Activated CD4-positive, alpha-beta T cell treated with anti-CD3 and anti-CD28 coated beads for 36 hours (primary cell): ENCODE data around the gene ABL1. TPM values are rescaled to one million over a fixed set of nuclear protein-coding genes. Genes with fewer than 3 reads are reported as not detected.
"Not testable (repeated sequence)": the region's sequence is repeated elsewhere in the genome, so short reads cannot be mapped to it uniquely, and the experiment has no call there.

Experiments
- ATAC-seq: fragments of 200-7000 bp; cut with Tn5 transposase; one replicate; pipeline ENCODE4 v1.10.0; 2021; ENCODE audit warnings: mild to moderate bottlenecking, moderate library complexity
- CTCF ChIA-PET: fragments of 350-600 bp; sonication (Branson Sonifier 250); formaldehyde crosslinking; loops from one replicate; lab custom pipeline; 2021; ENCODE audit warnings: antibody characterized with exemption; lab: Charles Lee
- POLR2A ChIA-PET: fragments of 350-600 bp; sonication (Branson Sonifier 250); formaldehyde crosslinking; loops from one replicate; lab custom pipeline; 2021; ENCODE audit warnings: antibody characterized with exemption, inconsistent platforms; lab: Charles Lee
- DNase-seq: peaks from one replicate; pipeline ENCODE4 v3.0.0-alpha.2; 2020
- H3K27ac Mint-ChIP-seq: one replicate; pipeline ENCODE4 v1.8.0; 2021; ENCODE audit warnings: mixed read lengths
- H3K27me3 Mint-ChIP-seq: one replicate; pipeline ENCODE4 v1.8.0; 2021; ENCODE audit warnings: mixed read lengths
- H3K36me3 Mint-ChIP-seq: one replicate; pipeline ENCODE4 v1.8.0; 2021; ENCODE audit warnings: low read depth, mixed read lengths
- H3K4me1 Mint-ChIP-seq: one replicate; pipeline ENCODE4 v1.8.0; 2021; ENCODE audit warnings: mixed read lengths
- H3K4me3 Mint-ChIP-seq: one replicate; pipeline ENCODE4 v1.8.0; 2021; ENCODE audit warnings: mild to moderate bottlenecking, moderate library complexity, mixed read lengths
- H3K9me3 Mint-ChIP-seq: one replicate; pipeline ENCODE4 v1.8.0; 2021; ENCODE audit warnings: low read depth, mixed read lengths
- intact Hi-C, 2 experiments: fragments of 100-400 bp; cut with DNase I in 1 of 2; cut with micrococcal nuclease in 1 of 2; formaldehyde crosslinking; loops; one replicate each; pipeline versions ENCODE4 v1.14.2 to v1.15.1; 2022 to 2024; cut with DNase I, micrococcal nuclease
- total RNA-seq, 2 experiments: library from RNA; stranded (reverse); gene quantifications; one replicate each; pipeline ENCODE4 v1.2.3, GENCODE V29; 2021

ABL1 gene
- 10 to 100 TPM; 31.8 to 32.3 TPM for total RNA-seq

DNA sequence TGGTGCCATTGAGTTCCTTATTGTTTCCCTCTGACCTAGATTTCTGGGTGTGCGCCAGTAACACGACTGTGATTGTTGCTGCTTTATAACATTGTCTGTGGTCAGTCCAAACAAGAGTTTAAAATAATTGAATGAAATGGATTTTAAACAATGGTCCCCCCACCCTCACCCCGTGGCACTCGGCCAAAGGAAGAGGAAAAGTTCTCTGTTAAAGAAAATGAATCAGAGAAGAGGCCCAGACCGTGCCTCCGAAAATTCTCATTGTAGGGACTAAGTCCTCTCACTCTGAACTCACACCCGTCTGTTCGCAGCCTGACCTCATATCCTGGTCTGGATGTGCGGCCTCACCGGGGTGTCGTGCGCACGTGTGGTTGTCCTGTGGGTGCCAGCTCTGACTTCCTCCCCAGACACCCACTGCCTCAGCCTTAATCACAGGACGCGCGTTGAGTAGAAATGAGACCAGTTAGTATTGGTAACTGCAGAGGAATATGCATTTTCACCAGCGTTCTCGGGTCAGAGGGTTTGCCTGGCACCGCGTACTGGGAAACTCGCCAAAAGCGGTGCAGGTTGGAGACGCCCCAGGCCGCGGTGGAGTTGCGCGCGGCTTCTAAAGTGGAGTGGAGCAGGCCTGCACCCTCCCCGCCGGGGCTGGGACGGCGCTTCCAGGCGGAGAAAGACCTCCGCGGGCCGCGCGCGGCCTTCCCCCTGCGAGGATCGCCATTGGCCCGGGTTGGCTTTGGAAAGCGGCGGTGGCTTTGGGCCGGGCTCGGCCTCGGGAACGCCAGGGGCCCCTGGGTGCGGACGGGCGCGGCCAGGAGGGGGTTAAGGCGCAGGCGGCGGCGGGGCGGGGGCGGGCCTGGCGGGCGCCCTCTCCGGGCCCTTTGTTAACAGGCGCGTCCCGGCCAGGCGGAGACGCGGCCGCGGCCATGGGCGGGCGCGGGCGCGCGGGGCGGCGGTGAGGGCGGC, at the start of gene ABL1:
ABL1 (plus strand) TSS at position 884 of the 966 bp plus-strand sequence. CDS start 193 bp downstream, outside the sequence.
- peak; percentile 91 for ATAC-seq
- H3K4me1 Mint-ChIP-seq, result peaks cover 33% of the 10 kb centered on the region
- peak; percentile 87 for DNase-seq
- ChIA-PET CTCF (interaction anchor here (0.6 kb wide), 1 partner anchor 124 kb away, joined by 3 read pairs; no protein-coding TSS in a partner anchor), POLR2A (interaction anchor here (1.0 to 1.1 kb wide), 2 partner anchors 24 to 141 kb away, joined by 3 to 4 read pairs; partner anchors contain the start of gene EXOSC2)
- peak within 1 kb of the TSS; percentile 98 for H3K4me3 Mint-ChIP-seq
- no peaks in the 10 kb centered on the region for H3K27me3 Mint-ChIP-seq
- intact Hi-C loops, result loop anchor here (1.0 to 10.0 kb wide), 5 partner anchors 20 to 870 kb away; no protein-coding TSS in a partner anchor
- no peaks in the 10 kb centered on the region for H3K9me3 Mint-ChIP-seq
- peaks cover 7% of the 10 kb centered on the region for H3K36me3 Mint-ChIP-seq
- peak within 1 kb of the TSS; percentile 97 for H3K27ac Mint-ChIP-seq

DNA sequence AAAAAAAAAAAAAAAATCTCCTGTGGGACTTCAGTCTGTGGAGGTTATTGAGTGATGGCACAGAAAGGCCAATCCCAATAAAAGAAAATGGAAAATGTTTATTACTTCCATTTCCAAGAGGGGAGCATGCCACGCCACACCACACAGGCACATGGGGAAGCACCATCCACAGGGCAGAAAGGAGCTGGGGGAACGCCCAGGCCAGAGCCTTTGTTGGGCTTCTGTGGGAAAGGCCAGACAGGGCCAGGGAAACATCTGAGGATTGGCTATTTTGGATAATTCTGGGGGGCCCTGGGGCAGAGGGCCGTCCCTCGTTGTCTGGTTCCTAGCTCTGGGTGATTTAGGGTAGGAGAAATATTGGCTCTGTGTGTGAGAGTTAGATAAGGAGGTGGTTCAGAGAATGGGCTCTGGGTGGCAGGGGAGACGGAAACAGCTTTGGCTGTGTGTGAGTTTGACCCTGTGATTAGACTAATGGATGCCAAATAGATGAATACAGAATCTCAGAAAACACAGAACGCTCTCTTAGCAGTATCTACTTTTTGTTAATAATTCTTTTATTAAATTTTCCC, 49.0 kb upstream of the ABL1 start:
- H3K36me3 Mint-ChIP-seq, result peaks cover 18% of the 10 kb centered on the region
- no peaks in the 10 kb centered on the region for H3K27me3 Mint-ChIP-seq
- ATAC-seq (no peak), DNase-seq (no peak)
- H3K4me1 Mint-ChIP-seq, result no peaks in the 10 kb centered on the region
- ChIA-PET CTCF (interaction anchor here (1.1 to 1.3 kb wide), 2 partner anchors 15 to 85 kb away, joined by 3 read pairs; no protein-coding TSS in a partner anchor), POLR2A (no interaction called here)
- intact Hi-C loops, result no loop called here
- no peak overlapping the region for H3K27ac Mint-ChIP-seq
- H3K9me3 Mint-ChIP-seq, result peaks cover 6% of the 10 kb centered on the region
- no peak overlapping the region for H3K4me3 Mint-ChIP-seq

DNA sequence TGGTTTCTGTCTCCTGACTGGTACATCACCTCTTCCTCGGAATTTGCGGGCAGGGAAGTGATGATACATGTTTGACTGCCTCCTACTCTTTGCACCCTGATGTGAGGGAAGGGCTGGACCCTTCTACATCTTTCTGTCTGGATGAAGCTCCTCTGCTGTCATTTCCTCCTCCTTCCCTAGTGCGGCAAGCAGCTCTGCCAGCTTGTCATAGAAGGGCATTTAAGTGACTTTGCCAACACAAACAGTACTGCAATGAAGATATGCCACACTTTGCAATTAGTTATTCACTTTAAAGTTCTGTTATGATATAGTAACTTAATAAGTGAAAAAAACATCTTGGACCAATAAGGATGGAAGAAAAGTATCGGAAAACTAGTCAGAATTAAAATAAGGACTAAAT, 48.5 kb upstream of the ABL1 start:
- intact Hi-C loops, result no loop called here
- no peak for DNase-seq

DNA sequence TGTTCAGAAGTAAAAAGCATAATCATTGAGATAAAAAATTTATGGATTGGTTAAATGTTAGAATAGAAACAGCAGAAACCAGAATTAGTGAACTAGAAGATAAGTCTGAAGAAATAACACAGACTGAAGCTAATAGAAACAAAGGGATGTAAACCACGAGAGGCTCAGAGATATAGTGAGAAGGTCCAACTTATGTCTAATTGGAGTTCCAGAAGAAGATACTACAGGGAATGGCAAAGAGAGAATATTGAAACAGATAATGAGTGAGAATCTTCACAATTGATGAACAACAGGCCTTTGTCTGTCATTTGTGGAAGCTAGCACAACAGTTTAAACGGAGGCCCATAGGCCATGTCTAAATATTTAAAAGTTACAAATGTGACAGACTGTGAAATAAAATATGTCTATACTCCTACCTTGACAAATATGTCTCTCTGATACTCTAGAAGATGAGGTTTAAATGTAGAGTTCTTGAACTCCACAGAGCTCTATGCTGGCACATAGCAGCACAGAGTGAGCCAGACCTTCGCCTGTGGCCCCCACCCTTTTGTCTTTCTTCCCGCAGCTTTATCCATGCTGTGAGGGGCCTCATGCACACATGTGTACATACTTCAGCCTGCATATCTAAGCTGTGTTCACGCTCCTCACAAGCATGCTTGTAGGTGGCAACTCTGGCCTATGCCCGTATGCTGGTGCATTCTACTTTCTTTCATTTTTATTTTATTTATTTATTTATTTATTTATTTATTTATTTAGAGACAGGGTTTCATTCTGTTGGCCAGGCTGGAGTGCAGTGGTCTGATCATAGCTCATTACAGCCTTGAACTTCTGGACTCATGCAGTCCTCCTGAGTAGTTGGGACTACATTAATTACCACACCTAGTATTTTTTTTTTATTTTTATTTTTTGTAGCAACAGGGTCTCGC, 45.0 kb upstream of the ABL1 start:
- peaks cover 6% of the 10 kb centered on the region for H3K9me3 Mint-ChIP-seq
- POLR2A ChIA-PET, result no interaction called here
- no peaks in the 10 kb centered on the region for H3K4me1 Mint-ChIP-seq
- CTCF ChIA-PET, result interaction anchor here (0.8 to 1.2 kb wide), 2 partner anchors 9 to 20 kb away, joined by 3 read pairs; no protein-coding TSS in a partner anchor
- H3K36me3 Mint-ChIP-seq, result peaks cover 18% of the 10 kb centered on the region
- no peak overlapping the region for H3K27ac Mint-ChIP-seq
- intact Hi-C loops, result no loop called here
- no peaks in the 10 kb centered on the region for H3K27me3 Mint-ChIP-seq
- DNase-seq (no peak), ATAC-seq (no peak)
- H3K4me3 Mint-ChIP-seq, result no peak overlapping the region

More for the DNA sequence above, 48.5 kb upstream of the ABL1 start:
- Mint-ChIP-seq H3K4me3 (no peak overlapping the region), H3K27ac (no peak overlapping the region), H3K36me3 (peaks cover 18% of the 10 kb centered on the region), H3K27me3 (no peaks in the 10 kb centered on the region), H3K9me3 (peaks cover 6% of the 10 kb centered on the region), H3K4me1 (no peaks in the 10 kb centered on the region)
- ATAC-seq, result no peak
- ChIA-PET POLR2A (no interaction called here), CTCF (interaction anchor here (1.3 kb wide), 1 partner anchor 86 kb away, joined by 3 read pairs; no protein-coding TSS in a partner anchor)

DNA sequence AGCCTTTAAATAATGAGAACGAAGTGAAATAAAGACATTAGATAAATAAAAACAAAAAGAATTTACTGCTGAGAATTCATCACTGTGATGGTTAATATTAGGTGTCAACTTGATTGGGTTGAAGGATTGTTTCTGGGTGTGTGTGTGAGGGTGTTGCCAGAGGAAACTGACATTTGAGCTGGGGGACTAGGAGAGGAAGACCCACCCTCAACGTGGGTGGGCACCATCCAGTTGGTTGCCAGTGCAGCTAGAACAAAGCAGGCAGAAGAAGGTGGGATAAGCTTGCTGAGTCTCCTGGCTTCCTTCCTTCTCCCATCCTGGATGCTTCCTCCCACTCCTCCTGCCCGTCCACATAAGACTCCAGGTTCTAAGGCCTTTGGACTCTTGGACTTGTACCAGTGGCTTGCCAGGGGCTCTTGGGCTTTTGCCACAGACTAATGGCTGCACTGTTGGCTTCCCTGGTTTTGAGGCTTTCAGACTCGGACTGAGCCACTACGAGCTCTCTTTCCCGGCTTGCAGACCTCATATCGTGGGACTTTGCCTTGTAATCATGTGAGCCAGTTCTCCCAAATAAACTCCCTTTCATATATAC, 43.7 kb upstream of the ABL1 start:
- no peaks in the 10 kb centered on the region for H3K27me3 Mint-ChIP-seq
- CTCF ChIA-PET, result interaction anchor here (0.9 kb wide), 1 partner anchor 60 kb away, joined by 3 read pairs; no protein-coding TSS in a partner anchor
- ATAC-seq (no peak), DNase-seq (no peak)
- intact Hi-C loops, result no loop called here
- no peak overlapping the region for H3K4me3 Mint-ChIP-seq
- no peaks in the 10 kb centered on the region for H3K4me1 Mint-ChIP-seq
- POLR2A ChIA-PET, result no interaction called here
- H3K36me3 Mint-ChIP-seq, result peaks cover 18% of the 10 kb centered on the region
- H3K9me3 Mint-ChIP-seq, result peaks cover 6% of the 10 kb centered on the region
- H3K27ac Mint-ChIP-seq, result no peak overlapping the region

DNA sequence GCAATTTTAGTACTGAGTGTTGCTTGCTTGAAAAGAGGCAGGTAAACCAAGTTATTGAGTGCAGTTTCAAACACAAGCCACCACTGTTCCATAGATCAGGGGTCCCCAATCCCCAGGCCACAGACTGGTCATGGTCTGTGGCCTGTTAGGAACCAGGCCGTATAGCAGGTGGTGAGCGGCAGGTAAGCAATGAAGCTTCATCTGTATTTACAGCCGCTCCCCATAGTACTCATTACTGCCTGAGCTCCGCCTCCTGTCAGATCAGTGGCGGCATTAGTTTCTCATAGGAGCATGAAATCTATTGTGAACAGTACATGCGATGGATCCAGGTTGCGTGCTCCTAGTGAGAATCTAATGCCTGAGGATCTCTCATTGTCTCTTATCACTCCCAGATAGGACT, 41.5 kb upstream of the ABL1 start:
- H3K9me3 Mint-ChIP-seq, result peaks cover 6% of the 10 kb centered on the region
- ATAC-seq, result no peak
- no peak for DNase-seq
- intact Hi-C loops, result no loop called here
- peaks cover 7% of the 10 kb centered on the region for H3K36me3 Mint-ChIP-seq
- CTCF ChIA-PET, result no interaction called here
- H3K4me1 Mint-ChIP-seq, result no peaks in the 10 kb centered on the region
- no peak overlapping the region for H3K4me3 Mint-ChIP-seq
- no peak overlapping the region for H3K27ac Mint-ChIP-seq
- H3K27me3 Mint-ChIP-seq, result no peaks in the 10 kb centered on the region
- POLR2A ChIA-PET, result no interaction called here

DNA sequence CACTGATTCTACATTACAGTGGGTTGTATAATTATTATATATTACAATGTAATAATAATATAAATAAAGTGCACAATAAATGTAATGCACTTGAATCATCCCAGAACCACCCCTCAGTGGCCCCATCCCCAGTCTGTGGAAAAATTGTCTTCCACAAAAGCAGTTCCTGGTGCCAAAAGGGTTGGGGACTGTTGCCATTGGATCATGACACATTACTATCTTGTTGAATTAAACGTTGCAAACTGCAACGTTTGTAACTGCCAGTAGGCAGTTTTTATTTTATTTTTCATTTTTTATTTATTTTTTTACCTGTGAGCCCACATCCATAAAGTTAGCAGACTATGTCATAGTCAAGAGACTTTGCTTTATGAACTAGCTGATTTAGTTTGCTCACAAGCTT, 41.0 kb upstream of the ABL1 start:
- H3K4me3 Mint-ChIP-seq, H3K4me1 Mint-ChIP-seq, intact Hi-C loops, H3K27me3 Mint-ChIP-seq, H3K27ac Mint-ChIP-seq, H3K36me3 Mint-ChIP-seq, H3K9me3 Mint-ChIP-seq, ATAC-seq, DNase-seq: not testable (repeated sequence)
- CTCF ChIA-PET, result interaction anchor here (0.7 kb wide), 1 partner anchor 22 kb away, joined by 3 read pairs; no protein-coding TSS in a partner anchor
- POLR2A ChIA-PET, result interaction anchor here (0.6 kb wide), 1 partner anchor 20 kb away, joined by 8 read pairs; no protein-coding TSS in a partner anchor

DNA sequence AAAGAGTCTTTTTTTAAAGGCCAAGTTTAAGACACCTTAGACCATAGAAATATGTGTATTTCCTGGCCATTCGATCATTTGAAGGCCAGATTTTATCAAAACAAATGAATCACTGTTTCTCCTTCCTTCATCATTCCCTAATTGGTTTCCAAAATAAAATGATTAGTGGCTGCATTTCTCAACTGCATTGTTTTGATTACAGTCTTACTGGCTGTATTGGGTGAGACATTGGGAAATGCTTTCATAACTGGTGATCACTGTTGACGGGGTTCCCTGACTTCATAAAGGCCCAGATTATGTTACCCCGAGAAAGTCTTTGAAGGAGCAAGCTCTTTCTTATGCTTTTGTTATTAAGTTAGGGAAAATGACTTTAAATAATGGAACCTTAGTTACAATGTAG, 40.6 kb upstream of the ABL1 start:
- H3K4me1 Mint-ChIP-seq, DNase-seq, H3K36me3 Mint-ChIP-seq, H3K27me3 Mint-ChIP-seq, H3K9me3 Mint-ChIP-seq, H3K27ac Mint-ChIP-seq, H3K4me3 Mint-ChIP-seq, ATAC-seq, intact Hi-C loops: not testable (repeated sequence)
- ChIA-PET POLR2A (interaction anchor here (0.6 kb wide), 1 partner anchor 20 kb away, joined by 8 read pairs; no protein-coding TSS in a partner anchor), CTCF (interaction anchor here (0.7 to 1.5 kb wide), 2 partner anchors 23 to 93 kb away, joined by 3 to 4 read pairs; no protein-coding TSS in a partner anchor)

DNA sequence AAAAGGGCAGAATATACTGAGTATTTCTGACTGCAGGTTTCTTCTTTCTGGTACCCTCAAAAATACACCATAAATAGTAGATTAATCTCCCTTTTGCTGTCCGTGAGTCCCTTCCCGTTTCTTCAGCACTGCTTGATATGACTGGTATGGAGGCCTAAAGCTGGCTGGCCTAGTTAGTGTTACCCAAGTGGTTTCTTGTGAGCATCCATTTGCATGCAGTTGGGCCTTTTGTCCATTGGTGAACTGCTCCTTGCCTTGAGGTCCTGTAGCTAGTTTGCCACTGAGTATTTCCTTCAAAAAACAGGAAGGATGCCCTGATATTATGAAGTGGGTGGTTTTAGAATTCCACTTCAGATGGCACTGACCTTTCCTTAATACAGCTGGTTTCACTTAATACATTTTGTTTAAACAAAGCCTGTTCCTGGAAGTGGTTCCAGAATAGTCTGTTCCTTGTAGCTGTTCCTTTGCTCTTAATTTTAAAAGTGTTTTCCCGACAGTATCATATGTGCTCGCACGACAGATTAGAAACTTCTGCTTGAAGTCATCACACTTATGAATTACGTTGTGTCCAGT, 40.0 kb upstream of the ABL1 start:
- CTCF ChIA-PET, result interaction anchor here (1.1 to 1.5 kb wide), 2 partner anchors 27 to 94 kb away, joined by 3 to 4 read pairs; no protein-coding TSS in a partner anchor
- no peak overlapping the region for H3K4me3 Mint-ChIP-seq

DNA sequence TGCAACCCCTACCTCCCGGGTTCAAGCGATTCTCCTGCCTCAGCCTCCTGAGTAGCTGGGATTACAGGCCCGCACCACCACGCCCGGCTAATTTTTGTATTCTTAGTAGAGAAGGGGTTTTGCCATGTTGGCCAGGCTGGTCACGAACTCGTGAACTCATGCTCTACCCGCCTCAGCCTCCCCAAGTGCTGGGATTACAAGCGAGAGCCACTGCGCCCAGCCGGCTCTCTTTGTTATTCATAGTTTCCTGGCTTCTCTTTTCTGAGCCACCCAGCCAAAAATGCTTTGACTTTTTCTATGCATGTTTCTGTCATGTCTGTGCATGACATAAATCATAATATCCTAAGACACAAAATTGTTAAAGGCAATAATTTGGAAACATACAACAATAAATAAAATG, 31.9 kb upstream of the ABL1 start:
- H3K9me3 Mint-ChIP-seq, H3K27me3 Mint-ChIP-seq, intact Hi-C loops, H3K4me1 Mint-ChIP-seq, H3K4me3 Mint-ChIP-seq, H3K27ac Mint-ChIP-seq, ATAC-seq, CTCF ChIA-PET, DNase-seq, POLR2A ChIA-PET, H3K36me3 Mint-ChIP-seq: not testable (repeated sequence)

More for the DNA sequence above, 40.0 kb upstream of the ABL1 start:
- peaks cover 1% of the 10 kb centered on the region for H3K36me3 Mint-ChIP-seq
- no peak overlapping the region for H3K27ac Mint-ChIP-seq
- intact Hi-C loops, result no loop called here
- no peaks in the 10 kb centered on the region for H3K4me1 Mint-ChIP-seq
- POLR2A ChIA-PET, result no interaction called here
- H3K9me3 Mint-ChIP-seq, result no peaks in the 10 kb centered on the region
- no peaks in the 10 kb centered on the region for H3K27me3 Mint-ChIP-seq
- DNase-seq (no peak), ATAC-seq (no peak)
